Progenitor cell of endocrine pancreas (in vitro differentiated cells): ENCODE results near the gene TUBB2B. TPM values are rescaled to one million over a fixed set of nuclear protein-coding genes. Genes with fewer than 3 reads are reported as not detected.
"Not testable (repeated sequence)": the region's sequence is repeated elsewhere in the genome, so short reads cannot be mapped to it uniquely, and the experiment has no call there.

Experiments
- DNase-seq: peaks from one replicate; pipeline ENCODE4 v3.0.0; 2021; ENCODE audit warnings: low spot score; ENCODE audit not compliant: unreplicated experiment
- H3K27ac Mint-ChIP-seq: 2 replicates; pipeline ENCODE4 v1.8.0; 2021; ENCODE audit warnings: mild to moderate bottlenecking, moderate library complexity, mixed read lengths
- H3K27me3 Mint-ChIP-seq: 2 replicates; pipeline ENCODE4 v1.8.0; 2021; ENCODE audit warnings: mixed read lengths
- H3K36me3 Mint-ChIP-seq: 2 replicates; pipeline ENCODE4 v1.8.0; 2022; ENCODE audit warnings: mixed read lengths; ENCODE audit not compliant: insufficient read depth
- H3K4me1 Mint-ChIP-seq: 2 replicates; pipeline ENCODE4 v1.8.0; 2021; ENCODE audit warnings: low read depth, mixed read lengths
- H3K4me3 Mint-ChIP-seq: 2 replicates; pipeline ENCODE4 v1.8.0; 2021; ENCODE audit warnings: low read depth, mild to moderate bottlenecking, moderate library complexity, mixed read lengths
- H3K9me3 Mint-ChIP-seq: 2 replicates; pipeline ENCODE4 v1.8.0; 2021; ENCODE audit warnings: low read depth, mixed read lengths
- CTCF ChIP-seq: fragments of 200-600 bp; sonication (generic); IDR thresholded peaks from one replicate; pipeline ENCODE4 v1.5.0; 2021; ENCODE audit warnings: antibody characterized with exemption, mild to moderate bottlenecking; ENCODE audit not compliant: unreplicated experiment
- total RNA-seq: library from RNA; stranded (reverse); gene quantifications from 2 replicates; pipeline ENCODE4 v1.2.1, GENCODE V29; 2021

The TUBB2B gene
- total RNA-seq, 1 donor from 2014 or later: 276 TPM

GRCh38 chr6:3204921-3205320 is 22.5 kb downstream of the TUBB2B start:
- H3K27ac Mint-ChIP-seq: no peak overlapping the region
- peaks cover 2% of the 10 kb centered on the region for H3K9me3 Mint-ChIP-seq
- TF ChIP-seq CTCF: no peak
- H3K4me1 Mint-ChIP-seq: peaks cover 9% of the 10 kb centered on the region
- no peak for DNase-seq
- H3K36me3 Mint-ChIP-seq: no peaks in the 10 kb centered on the region
- peaks cover 21% of the 10 kb centered on the region for H3K27me3 Mint-ChIP-seq
- no peak overlapping the region for H3K4me3 Mint-ChIP-seq

- peaks cover 11% of the 10 kb centered on the region for H3K27me3 Mint-ChIP-seq
Measured at GRCh38 chr6:3202999-3203696, 24.3 kb downstream of the TUBB2B start.

GRCh38 chr6:3201388-3201787 is 26.1 kb downstream of the TUBB2B start:
- Mint-ChIP-seq H3K4me1 (no peaks in the 10 kb centered on the region), H3K36me3 (no peaks in the 10 kb centered on the region), H3K9me3 (peaks cover 8% of the 10 kb centered on the region), H3K27ac (no peak overlapping the region), H3K4me3 (no peak overlapping the region), H3K27me3 (peaks cover 4% of the 10 kb centered on the region)
- no peak for TF ChIP-seq CTCF
- no peak for DNase-seq

More at GRCh38 chr6:3202999-3203696, 24.3 kb downstream of the TUBB2B start:
- H3K4me1 Mint-ChIP-seq: no peaks in the 10 kb centered on the region
- no peak for TF ChIP-seq CTCF
- H3K4me3 Mint-ChIP-seq: no peak overlapping the region
- H3K36me3 Mint-ChIP-seq: no peaks in the 10 kb centered on the region
- H3K9me3 Mint-ChIP-seq: peaks cover 8% of the 10 kb centered on the region
- DNase-seq: no peak
- no peak overlapping the region for H3K27ac Mint-ChIP-seq

- Mint-ChIP-seq H3K36me3 (no peaks in the 10 kb centered on the region), H3K27me3 (peaks cover 4% of the 10 kb centered on the region), H3K4me3 (no peak overlapping the region), H3K4me1 (no peaks in the 10 kb centered on the region), H3K9me3 (peaks cover 8% of the 10 kb centered on the region), H3K27ac (no peak overlapping the region)
- no peak for TF ChIP-seq CTCF
- DNase-seq: no peak
Measured at GRCh38 chr6:3200682-3201081, 26.8 kb downstream of the TUBB2B start.

- H3K36me3 Mint-ChIP-seq: no peaks in the 10 kb centered on the region
- peaks cover 8% of the 10 kb centered on the region for H3K9me3 Mint-ChIP-seq
- H3K4me1 Mint-ChIP-seq: no peaks in the 10 kb centered on the region
Measured at GRCh38 chr6:3199382-3199781, 28.1 kb downstream of the TUBB2B start.

GRCh38 chr6:3197734-3198133 is 29.7 kb downstream of the TUBB2B start:
- not testable (repeated sequence) for H3K36me3 Mint-ChIP-seq, H3K4me1 Mint-ChIP-seq, DNase-seq, H3K27ac Mint-ChIP-seq, H3K4me3 Mint-ChIP-seq, H3K27me3 Mint-ChIP-seq, H3K9me3 Mint-ChIP-seq

More at GRCh38 chr6:3199382-3199781, 28.1 kb downstream of the TUBB2B start:
- Mint-ChIP-seq H3K4me3 (no peak overlapping the region), H3K27me3 (no peaks in the 10 kb centered on the region), H3K27ac (no peak overlapping the region)
- DNase-seq: no peak
- no peak for TF ChIP-seq CTCF
